Measurements from ENCODE around the gene EXOC1.

DNA sequence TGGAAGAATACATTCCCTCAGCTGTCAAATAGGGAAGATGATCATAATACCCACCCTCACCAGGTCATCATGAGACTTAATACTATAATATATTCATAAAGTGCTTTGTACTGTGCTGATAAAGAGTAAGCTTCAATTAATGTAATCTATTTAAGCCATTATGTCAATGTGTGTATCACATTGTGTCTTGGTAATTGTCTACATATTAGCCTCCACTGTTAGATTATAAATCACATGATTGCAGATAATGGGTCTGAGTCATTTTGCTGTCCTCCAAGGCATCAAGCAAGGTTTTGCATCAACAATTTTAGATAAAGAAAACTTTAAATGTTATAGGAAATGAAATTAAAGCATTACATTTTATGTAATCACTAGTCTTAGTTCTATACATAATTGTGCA lies 50.1 kb downstream of the EXOC1 start:
- no peak for TF ChIP-seq EZH2phosphoT487 (conservative IDR thresholded peaks at IDR 0.05; ENCODE audit: low read length)
- TF ChIP-seq, protein P1, sequence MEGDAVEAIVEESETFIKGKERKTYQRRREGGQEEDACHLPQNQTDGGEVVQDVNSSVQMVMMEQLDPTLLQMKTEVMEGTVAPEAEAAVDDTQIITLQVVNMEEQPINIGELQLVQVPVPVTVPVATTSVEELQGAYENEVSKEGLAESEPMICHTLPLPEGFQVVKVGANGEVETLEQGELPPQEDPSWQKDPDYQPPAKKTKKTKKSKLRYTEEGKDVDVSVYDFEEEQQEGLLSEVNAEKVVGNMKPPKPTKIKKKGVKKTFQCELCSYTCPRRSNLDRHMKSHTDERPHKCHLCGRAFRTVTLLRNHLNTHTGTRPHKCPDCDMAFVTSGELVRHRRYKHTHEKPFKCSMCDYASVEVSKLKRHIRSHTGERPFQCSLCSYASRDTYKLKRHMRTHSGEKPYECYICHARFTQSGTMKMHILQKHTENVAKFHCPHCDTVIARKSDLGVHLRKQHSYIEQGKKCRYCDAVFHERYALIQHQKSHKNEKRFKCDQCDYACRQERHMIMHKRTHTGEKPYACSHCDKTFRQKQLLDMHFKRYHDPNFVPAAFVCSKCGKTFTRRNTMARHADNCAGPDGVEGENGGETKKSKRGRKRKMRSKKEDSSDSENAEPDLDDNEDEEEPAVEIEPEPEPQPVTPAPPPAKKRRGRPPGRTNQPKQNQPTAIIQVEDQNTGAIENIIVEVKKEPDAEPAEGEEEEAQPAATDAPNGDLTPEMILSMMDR (IDR thresholded peaks at IDR 0.05; ENCODE audit: insufficient read depth, low read length, poor library complexity, severe bottlenecking), result no peak

Measured in SU-DHL-6 (cell line).